ENCODE results near the gene ZEB1.

Gene ZEB1

GRCh38 chr10:31483546-31483945, 164.5 kb downstream of the ZEB1 start:
- Histone ChIP-seq H3K9me3 (ENCODE audit: severe bottlenecking) (no peaks in the 10 kb centered on the region), H3K27ac (ENCODE audit: poor library complexity, severe bottlenecking) (no peak overlapping the region), H3K4me1 (ENCODE audit: insufficient read depth, poor library complexity, severe bottlenecking) (no peaks in the 10 kb centered on the region), H3K36me3 (ENCODE audit: low read depth) (no peaks in the 10 kb centered on the region), H3K4me3 (ENCODE audit: severe bottlenecking) (no peak overlapping the region), H3K27me3 (ENCODE audit: insufficient read depth, poor library complexity, severe bottlenecking) (peaks cover 2% of the 10 kb centered on the region)
- TF ChIP-seq CTCF (IDR thresholded peaks at IDR 0.05; ENCODE audit: poor library complexity, severe bottlenecking): no peak
- DNase-seq (ENCODE audit: low spot score) (no peak), ATAC-seq (ENCODE audit: low read depth) (no peak)

- no peak for ATAC-seq (ENCODE audit: low read depth)
- Histone ChIP-seq H3K27me3 (ENCODE audit: insufficient read depth, poor library complexity, severe bottlenecking) (peaks cover 8% of the 10 kb centered on the region), H3K9me3 (ENCODE audit: severe bottlenecking) (no peaks in the 10 kb centered on the region), H3K4me3 (ENCODE audit: severe bottlenecking) (no peak overlapping the region), H3K4me1 (ENCODE audit: insufficient read depth, poor library complexity, severe bottlenecking) (no peaks in the 10 kb centered on the region), H3K36me3 (ENCODE audit: low read depth) (no peaks in the 10 kb centered on the region), H3K27ac (ENCODE audit: poor library complexity, severe bottlenecking) (no peak overlapping the region)
- no peak for DNase-seq (ENCODE audit: low spot score)
- no peak for TF ChIP-seq CTCF (IDR thresholded peaks at IDR 0.05; ENCODE audit: poor library complexity, severe bottlenecking)
Measured at GRCh38 chr10:31484431-31485135, 165.6 kb downstream of the ZEB1 start.

- Histone ChIP-seq H3K9me3 (ENCODE audit: severe bottlenecking) (no peaks in the 10 kb centered on the region), H3K36me3 (ENCODE audit: low read depth) (no peaks in the 10 kb centered on the region), H3K4me3 (ENCODE audit: severe bottlenecking) (no peak overlapping the region), H3K4me1 (ENCODE audit: insufficient read depth, poor library complexity, severe bottlenecking) (no peaks in the 10 kb centered on the region), H3K27me3 (ENCODE audit: insufficient read depth, poor library complexity, severe bottlenecking) (peaks cover 15% of the 10 kb centered on the region), H3K27ac (ENCODE audit: poor library complexity, severe bottlenecking) (no peak overlapping the region)
- DNase-seq (ENCODE audit: low spot score): no peak
- 0 out of 3 replicates have a peak, but pooled peaks have one; percentile 38 for ATAC-seq (ENCODE audit: low read depth)
- TF ChIP-seq CTCF (IDR thresholded peaks at IDR 0.05; ENCODE audit: poor library complexity, severe bottlenecking): peak; percentile 62
Measured at GRCh38 chr10:31490858-31491504, 172.0 kb downstream of the ZEB1 start.

- ATAC-seq (ENCODE audit: low read depth) (no peak), DNase-seq (ENCODE audit: low spot score) (no peak)
- peaks cover 11% of the 10 kb centered on the region for H3K9me3 ChIP-seq (ENCODE audit: severe bottlenecking)
- H3K4me1 ChIP-seq (ENCODE audit: insufficient read depth, poor library complexity, severe bottlenecking): no peaks in the 10 kb centered on the region
- no peak for TF ChIP-seq CTCF (IDR thresholded peaks at IDR 0.05; ENCODE audit: poor library complexity, severe bottlenecking)
- no peak overlapping the region for H3K27ac ChIP-seq (ENCODE audit: poor library complexity, severe bottlenecking)
- no peaks in the 10 kb centered on the region for H3K27me3 ChIP-seq (ENCODE audit: insufficient read depth, poor library complexity, severe bottlenecking)
- H3K4me3 ChIP-seq (ENCODE audit: severe bottlenecking): no peak overlapping the region
- no peaks in the 10 kb centered on the region for H3K36me3 ChIP-seq (ENCODE audit: low read depth)
Measured at GRCh38 chr10:31507427-31507826, 188.4 kb downstream of the ZEB1 start.

GRCh38 chr10:31508234-31508633, 189.2 kb downstream of the ZEB1 start:
- Histone ChIP-seq H3K36me3 (ENCODE audit: low read depth) (no peaks in the 10 kb centered on the region), H3K4me1 (ENCODE audit: insufficient read depth, poor library complexity, severe bottlenecking) (no peaks in the 10 kb centered on the region), H3K27me3 (ENCODE audit: insufficient read depth, poor library complexity, severe bottlenecking) (no peaks in the 10 kb centered on the region), H3K4me3 (ENCODE audit: severe bottlenecking) (no peak overlapping the region), H3K9me3 (ENCODE audit: severe bottlenecking) (peaks cover 11% of the 10 kb centered on the region), H3K27ac (ENCODE audit: poor library complexity, severe bottlenecking) (no peak overlapping the region)
- no peak for ATAC-seq (ENCODE audit: low read depth)
- TF ChIP-seq CTCF (IDR thresholded peaks at IDR 0.05; ENCODE audit: poor library complexity, severe bottlenecking): no peak
- peak; percentile 18 for DNase-seq (ENCODE audit: low spot score)

Measured in RWPE2 (cell line).